HCT116 (cell line): ENCODE data around the gene PRKG1.

Experiments
- CTCF ChIP-seq, 3 experiments: fragments of 200-600 bp in 1 of 3; sonication (generic) in 1 of 3; IDR thresholded peaks in 2 of 3; conservative IDR thresholded peaks in 1 of 3; 2 replicates each; pipeline ENCODE4 v1.5.1; 2012 to 2017; ENCODE audit warnings: low read depth in 2 of 3, low read length in 2 of 3, antibody characterized with exemption in 1 of 3, borderline replicate concordance in 1 of 3, control low read depth in 1 of 3, mild to moderate bottlenecking in 1 of 3, mixed read lengths in 1 of 3, mixed run types in 1 of 3, moderate library complexity in 1 of 3; ENCODE audit not compliant: insufficient read depth in 1 of 3
- MAX ChIP-seq: IDR thresholded peaks from 2 replicates; pipeline ENCODE4 v1.6.1; 2012
- POLR2A ChIP-seq: IDR thresholded peaks from 2 replicates; pipeline ENCODE4 v1.7.0; 2011; ENCODE audit warnings: borderline replicate concordance; ENCODE audit not compliant: insufficient read depth, insufficient read length; ENCODE audit errors: extremely low read depth
- POLR2AphosphoS5 ChIP-seq: IDR thresholded peaks from 2 replicates; pipeline ENCODE4 v1.6.1; 2011; ENCODE audit warnings: mild to moderate bottlenecking, low read depth, low read length, moderate library complexity
- RAD21 ChIP-seq: IDR thresholded peaks from 2 replicates; pipeline ENCODE4 v1.6.1; 2012; ENCODE audit warnings: low read depth, mild to moderate bottlenecking

GRCh38 chr10:52092390-52092789, 1018.1 kb downstream of the PRKG1 start:
- no peak for TF ChIP-seq CTCF (IDR thresholded peaks at IDR 0.05 in 2 of 3, conservative IDR thresholded peaks at IDR 0.05 in 1 of 3; ENCODE audit: borderline replicate concordance in 1 of 3, insufficient read depth in 1 of 3, low read depth in 2 of 3, low read length in 2 of 3)
- no peak for TF ChIP-seq POLR2AphosphoS5
- TF ChIP-seq RAD21 = no peak
- no peak for TF ChIP-seq POLR2A
- no peak for TF ChIP-seq MAX
